Measurements from ENCODE around the gene TMEM98.

DNA sequence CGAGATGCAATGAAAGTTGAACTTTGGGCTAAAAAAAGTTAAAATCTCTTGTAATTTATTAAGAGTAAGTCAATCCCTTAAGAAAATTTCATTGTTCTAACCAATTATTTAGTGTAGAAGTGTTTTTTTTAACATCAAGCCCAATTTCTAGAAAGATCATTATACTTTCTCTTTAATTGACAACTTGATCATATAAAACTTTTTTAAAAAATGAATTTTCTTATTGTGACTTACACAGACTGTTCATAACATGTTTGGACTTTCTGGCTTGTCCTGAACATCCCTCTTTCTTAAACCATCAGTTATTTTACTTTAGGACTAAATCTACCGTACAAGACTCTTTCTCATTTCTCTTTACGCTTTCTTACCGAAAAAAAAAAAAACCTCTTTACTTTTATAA lies 26.2 kb upstream of the TMEM98 start:
- TF ChIP-seq POLR2A (IDR thresholded peaks at IDR 0.05; ENCODE audit: low read depth) (no peak), CTCF (IDR thresholded peaks at IDR 0.05) (no peak), EP300 (IDR thresholded peaks at IDR 0.05) (no peak), POLR2AphosphoS5 (IDR thresholded peaks at IDR 0.05) (no peak)

Measured in esophagus muscularis mucosa (tissue), 4 donors.